ENCODE data around the gene CEP126. TPM values are rescaled to one million over a fixed set of nuclear protein-coding genes. Genes with fewer than 3 reads are reported as not detected.

The CEP126 gene, protein sequence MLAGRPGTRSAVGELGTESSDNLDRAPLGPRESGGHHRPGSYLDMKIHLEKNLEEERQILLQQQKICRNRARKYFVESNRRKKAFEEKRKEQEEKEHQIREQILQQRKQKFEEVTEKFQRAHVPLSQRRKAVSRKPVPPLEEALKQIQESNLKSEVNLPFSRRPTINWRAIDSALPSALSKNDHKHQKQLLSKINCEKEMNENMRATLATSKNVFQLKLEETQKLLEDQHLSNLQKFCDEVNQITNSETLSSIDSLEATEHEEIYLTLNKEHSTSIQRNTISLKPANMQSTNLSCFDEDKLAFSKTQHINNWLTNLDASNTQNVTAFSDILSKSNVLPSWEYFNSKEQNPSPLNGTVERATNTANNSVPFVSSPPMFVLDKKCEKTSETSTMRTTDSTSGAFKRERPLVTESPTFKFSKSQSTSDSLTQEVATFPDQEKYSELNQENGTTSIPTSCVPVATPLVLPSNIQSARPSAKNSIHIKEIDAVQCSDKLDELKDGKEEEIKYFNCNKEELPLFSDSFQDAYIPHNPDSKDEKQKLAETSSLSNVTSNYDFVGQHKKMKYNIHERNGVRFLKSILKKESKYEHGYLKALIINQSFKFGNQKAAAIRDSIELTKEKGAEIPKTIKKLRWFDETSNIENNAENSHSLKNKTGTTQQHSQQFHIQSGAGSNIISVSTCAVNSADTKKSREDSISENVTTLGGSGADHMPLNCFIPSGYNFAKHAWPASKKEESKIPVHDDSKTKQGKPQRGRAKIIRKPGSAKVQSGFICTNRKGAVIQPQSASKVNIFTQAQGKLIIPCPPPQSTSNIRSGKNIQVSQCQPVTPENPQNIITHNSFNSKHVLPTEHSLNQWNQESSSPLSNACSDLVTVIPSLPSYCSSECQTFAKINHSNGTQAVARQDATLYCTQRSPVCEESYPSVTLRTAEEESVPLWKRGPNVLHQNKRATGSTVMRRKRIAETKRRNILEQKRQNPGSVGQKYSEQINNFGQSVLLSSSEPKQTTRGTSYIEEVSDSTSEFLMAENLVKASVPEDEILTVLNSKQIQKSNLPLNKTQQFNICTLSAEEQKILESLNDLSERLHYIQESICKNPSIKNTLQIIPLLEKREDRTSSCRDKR
- total RNA-seq = 1 to 10 TPM; 1.1 to 1.8 TPM

DNA sequence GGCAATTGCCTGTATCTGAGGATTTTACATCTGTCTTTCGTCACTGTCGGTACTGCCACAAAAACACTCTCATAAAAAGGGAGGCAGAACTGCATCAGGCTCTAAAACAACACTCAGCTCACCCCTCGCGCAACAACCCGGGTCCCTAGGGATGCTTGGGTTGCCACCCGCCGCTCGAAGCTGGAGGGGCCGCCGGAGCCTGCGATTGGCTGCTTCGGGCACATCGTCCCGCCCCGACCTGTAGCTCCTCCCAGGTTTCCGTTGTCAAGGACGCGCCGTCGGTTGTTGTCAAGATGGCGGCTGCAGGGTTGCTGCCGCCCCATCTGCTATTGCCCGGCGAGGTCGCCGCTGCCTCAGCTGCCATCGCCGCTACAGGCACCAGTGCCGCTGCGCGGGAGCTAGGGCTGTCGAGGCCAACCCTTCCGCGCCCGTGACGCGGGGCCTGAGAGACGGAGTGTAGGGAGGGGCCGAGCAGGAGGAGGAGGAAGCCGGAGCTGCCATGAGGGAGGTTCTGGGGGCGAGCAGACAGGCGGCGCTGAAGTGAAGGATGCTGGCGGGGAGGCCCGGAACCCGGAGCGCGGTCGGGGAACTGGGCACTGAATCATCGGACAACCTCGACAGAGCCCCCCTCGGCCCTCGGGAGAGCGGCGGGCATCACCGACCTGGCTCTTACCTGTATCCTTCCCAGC, at the start of gene CEP126:
TSS of gene CEP126 (plus strand) at position 273 of the 689 bp plus-strand sequence. CDS start at position 548, 275 bp downstream.
- peaks cover 20% of the 10 kb centered on the region for H3K4me1 Mint-ChIP-seq (ENCODE audit: low read depth)
- ChIA-PET POLR2A (no interaction called here), CTCF (interaction anchor here (0.6 to 1.6 kb wide), 5 partner anchors 10 to 98 kb away, joined by 3 to 7 read pairs (median 4); no protein-coding TSS in a partner anchor)
- H3K36me3 Mint-ChIP-seq = no peaks in the 10 kb centered on the region
- DNase-seq = peak; percentile 96
- H3K27ac Mint-ChIP-seq = peak within 1 kb of the TSS; percentile 64
- H3K27me3 Mint-ChIP-seq = no peaks in the 10 kb centered on the region
- no peaks in the 10 kb centered on the region for H3K9me3 Mint-ChIP-seq
- peak within 1 kb of the TSS; percentile 91 for H3K4me3 Mint-ChIP-seq
- intact Hi-C loops (cut with micrococcal nuclease) = loop anchor here (2.0 to 10.0 kb wide), 5 partner anchors 92 to 1110 kb away; partner anchors contain the start of gene YAP1

DNA sequence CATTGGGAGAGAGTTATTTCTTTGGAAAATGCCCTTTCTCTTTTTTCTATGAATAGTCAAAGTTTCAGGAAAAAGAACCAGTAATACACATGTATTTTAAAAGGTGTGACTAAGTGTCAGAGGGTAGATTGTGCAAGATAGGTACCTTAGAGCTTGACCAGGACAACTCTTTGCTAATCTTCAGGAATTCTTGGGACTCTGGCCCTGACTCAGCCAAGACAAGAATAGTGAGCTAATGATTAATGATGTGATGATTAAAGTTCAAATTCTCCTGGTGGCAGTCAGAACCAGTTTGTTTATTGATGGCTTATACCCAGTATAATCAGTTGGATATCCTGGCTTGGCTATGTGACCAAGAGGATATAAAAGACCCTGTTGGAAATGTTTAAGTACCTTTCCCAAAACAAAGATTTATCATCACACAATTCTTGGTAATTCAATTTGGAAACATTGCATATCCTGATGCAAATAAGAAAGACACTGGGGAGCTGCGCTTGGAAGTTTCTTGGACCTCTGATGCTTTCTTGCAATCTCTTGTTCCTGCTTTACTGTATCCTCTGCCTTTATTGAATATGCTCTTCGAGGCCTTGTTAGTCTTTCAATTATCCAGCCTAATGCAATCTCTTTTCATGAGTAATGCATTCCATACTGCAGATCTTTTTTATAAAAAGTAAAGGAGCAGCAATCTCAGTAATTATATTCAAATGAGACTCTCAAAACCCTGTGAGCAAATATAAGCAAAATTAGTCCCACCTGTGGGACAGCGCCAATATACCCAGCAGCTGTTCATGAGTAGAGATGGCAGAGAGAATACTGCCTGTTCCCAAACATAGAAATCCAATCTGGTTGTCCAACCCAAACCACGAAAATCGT, 48.0 kb upstream of the CEP126 start:
- no peak overlapping the region for H3K4me3 Mint-ChIP-seq
- intact Hi-C loops (cut with micrococcal nuclease) = no loop called here
- H3K27ac Mint-ChIP-seq = no peak overlapping the region
- peaks cover 7% of the 10 kb centered on the region for H3K27me3 Mint-ChIP-seq
- ChIA-PET POLR2A (no interaction called here), CTCF (interaction anchor here (0.6 kb wide), 1 partner anchor 139 kb away, joined by 3 read pairs; no protein-coding TSS in a partner anchor)
- DNase-seq = no peak
- no peaks in the 10 kb centered on the region for H3K4me1 Mint-ChIP-seq (ENCODE audit: low read depth)
- H3K9me3 Mint-ChIP-seq = no peaks in the 10 kb centered on the region
- no peaks in the 10 kb centered on the region for H3K36me3 Mint-ChIP-seq

DNA sequence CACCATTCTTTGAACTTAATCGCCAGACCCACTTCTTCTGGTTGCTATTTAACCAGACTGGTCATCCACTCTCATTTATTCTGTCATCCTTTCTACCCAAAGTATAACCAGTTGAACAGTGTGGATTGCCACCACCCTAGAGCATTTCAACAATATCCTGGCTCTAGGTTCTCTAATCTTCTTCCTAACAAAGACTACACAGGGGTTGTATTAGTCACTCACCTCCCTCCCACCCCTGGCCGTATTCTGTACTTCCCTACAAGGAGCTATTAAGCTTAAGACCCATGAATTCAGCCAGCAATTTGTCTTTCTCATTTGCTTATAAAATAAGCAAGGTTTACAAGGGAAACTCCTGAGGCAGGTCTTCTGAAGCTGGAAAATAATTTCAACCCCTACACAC, 46.9 kb upstream of the CEP126 start:
- Mint-ChIP-seq H3K36me3 (no peaks in the 10 kb centered on the region), H3K27ac (no peak overlapping the region), H3K9me3 (no peaks in the 10 kb centered on the region), H3K4me3 (no peak overlapping the region), H3K27me3 (peaks cover 2% of the 10 kb centered on the region), H3K4me1 (ENCODE audit: low read depth) (no peaks in the 10 kb centered on the region)
- intact Hi-C loops (cut with micrococcal nuclease) = no loop called here
- ChIA-PET POLR2A (no interaction called here), CTCF (interaction anchor here (1.0 kb wide), 1 partner anchor 140 kb away, joined by 3 read pairs; no protein-coding TSS in a partner anchor)
- DNase-seq = no peak

DNA sequence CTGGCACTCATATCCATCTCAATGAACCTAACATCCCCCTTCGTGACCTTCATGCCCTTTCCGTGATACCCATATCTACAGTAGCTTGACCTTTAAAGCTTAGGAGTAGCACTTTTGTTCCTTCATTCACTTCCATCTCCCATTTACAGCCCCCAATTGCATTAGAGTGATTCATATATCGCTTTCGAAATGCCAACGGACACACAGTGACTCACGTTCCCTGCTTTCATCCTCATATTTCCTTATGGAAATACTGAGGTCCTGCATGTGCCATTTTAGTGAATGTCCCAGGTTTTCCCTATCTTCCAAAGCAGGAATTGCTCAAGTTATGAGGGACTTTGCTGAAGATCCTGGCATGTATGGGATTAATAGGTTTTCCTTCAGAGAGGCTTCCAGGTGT, 44.3 kb upstream of the CEP126 start:
- DNase-seq = no peak
- CTCF ChIA-PET = interaction anchor here (0.8 to 1.5 kb wide), 3 partner anchors 10 to 137 kb away, joined by 3 to 8 read pairs (median 5); no protein-coding TSS in a partner anchor
- no peaks in the 10 kb centered on the region for H3K9me3 Mint-ChIP-seq

DNA sequence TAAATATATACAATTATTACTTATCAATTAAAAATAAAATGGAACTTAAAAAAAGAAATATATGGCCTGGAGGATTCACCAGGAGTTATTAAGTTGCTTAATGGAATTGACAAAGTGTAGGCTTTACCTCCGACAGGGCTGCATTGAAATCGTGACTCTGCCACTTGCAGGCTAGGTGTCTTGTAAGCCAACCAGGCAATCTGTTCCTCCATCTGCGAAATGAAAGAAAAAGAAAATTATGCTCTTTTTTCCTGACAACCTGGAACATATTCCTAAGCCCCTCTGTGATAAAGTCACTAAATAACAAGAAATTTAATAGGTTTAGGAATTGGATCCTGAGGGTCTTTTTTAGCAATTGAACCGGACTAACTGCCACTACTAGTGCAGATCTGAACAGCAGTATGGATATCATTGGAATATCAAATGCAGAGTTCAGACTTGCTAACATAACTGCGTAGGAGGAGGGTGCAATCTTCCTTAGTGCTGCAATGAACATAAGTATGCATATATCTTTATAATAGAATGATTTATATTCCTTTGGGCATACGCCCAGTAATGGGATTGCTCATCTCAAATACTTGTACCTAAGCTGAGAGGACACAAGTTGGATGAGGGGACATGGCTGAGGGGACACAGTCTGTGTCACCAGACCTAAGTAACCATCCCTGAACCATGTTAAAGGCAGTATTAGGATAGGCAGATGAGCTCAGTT, 42.5 kb upstream of the CEP126 start:
- H3K27ac Mint-ChIP-seq = no peak overlapping the region
- H3K4me1 Mint-ChIP-seq (ENCODE audit: low read depth) = no peaks in the 10 kb centered on the region
- H3K4me3 Mint-ChIP-seq = no peak overlapping the region
- H3K36me3 Mint-ChIP-seq = no peaks in the 10 kb centered on the region
- peaks cover 4% of the 10 kb centered on the region for H3K27me3 Mint-ChIP-seq
- H3K9me3 Mint-ChIP-seq = no peaks in the 10 kb centered on the region
- CTCF ChIA-PET = no interaction called here
- no peak for DNase-seq
- POLR2A ChIA-PET = no interaction called here
- intact Hi-C loops (cut with micrococcal nuclease) = no loop called here

More for the DNA sequence above, 44.3 kb upstream of the CEP126 start:
- Mint-ChIP-seq H3K36me3 (no peaks in the 10 kb centered on the region), H3K4me1 (ENCODE audit: low read depth) (no peaks in the 10 kb centered on the region), H3K27ac (no peak overlapping the region), H3K27me3 (peaks cover 2% of the 10 kb centered on the region), H3K4me3 (no peak overlapping the region)
- intact Hi-C loops (cut with micrococcal nuclease) = no loop called here
- POLR2A ChIA-PET = no interaction called here

DNA sequence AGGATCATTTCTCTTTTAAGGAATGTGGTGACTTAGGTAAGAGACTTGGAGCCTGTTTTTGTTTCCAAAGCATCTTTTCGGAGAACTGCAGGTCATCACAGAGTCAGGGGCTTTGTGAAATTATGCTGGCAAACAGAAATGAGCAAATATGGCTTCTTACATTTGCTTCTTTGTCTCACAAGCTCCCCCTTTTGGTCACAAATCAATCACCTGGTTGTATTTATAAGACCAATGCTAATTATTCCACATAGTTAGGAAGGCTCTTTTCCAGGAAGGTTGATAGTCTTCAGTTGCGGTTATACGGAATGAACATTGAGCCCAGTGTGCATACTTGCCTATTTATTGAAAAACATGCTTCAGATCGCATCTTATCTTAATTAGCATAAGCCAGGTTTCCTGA, 34.6 kb upstream of the CEP126 start:
- intact Hi-C loops (cut with micrococcal nuclease) = no loop called here
- POLR2A ChIA-PET = no interaction called here
- no peak for DNase-seq
- no peaks in the 10 kb centered on the region for H3K9me3 Mint-ChIP-seq
- peaks cover 5% of the 10 kb centered on the region for H3K27me3 Mint-ChIP-seq
- no peaks in the 10 kb centered on the region for H3K4me1 Mint-ChIP-seq (ENCODE audit: low read depth)
- no peaks in the 10 kb centered on the region for H3K36me3 Mint-ChIP-seq
- H3K27ac Mint-ChIP-seq = no peak overlapping the region
- CTCF ChIA-PET = interaction anchor here (0.7 to 2.0 kb wide), 4 partner anchors 10 to 112 kb away, joined by 3 to 14 read pairs (median 3); no protein-coding TSS in a partner anchor
- H3K4me3 Mint-ChIP-seq = no peak overlapping the region

DNA sequence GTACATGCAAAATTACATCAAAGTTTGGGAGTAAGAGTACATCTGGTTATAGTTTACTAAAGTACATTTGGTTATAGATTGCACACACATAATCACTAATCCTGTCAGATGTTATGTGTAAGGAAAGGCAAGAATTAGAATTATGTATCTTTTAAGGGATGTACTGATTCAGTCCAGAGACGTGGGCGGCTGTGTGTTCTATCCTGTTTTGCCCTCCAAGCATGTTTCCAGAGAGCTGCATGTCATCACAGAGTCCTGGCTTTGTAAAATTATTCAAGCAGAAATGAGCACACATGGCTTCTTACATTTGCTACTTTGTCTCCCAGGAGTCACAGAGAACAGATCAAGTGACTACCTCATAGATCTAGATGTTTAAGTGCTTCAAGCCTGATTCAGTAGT, 33.2 kb upstream of the CEP126 start:
- H3K4me3 Mint-ChIP-seq = no peak overlapping the region
- DNase-seq = no peak
- ChIA-PET CTCF (interaction anchor here (1.0 kb wide), 1 partner anchor 21 kb away, joined by 3 read pairs; no protein-coding TSS in a partner anchor), POLR2A (no interaction called here)
- H3K9me3 Mint-ChIP-seq = no peaks in the 10 kb centered on the region
- no peaks in the 10 kb centered on the region for H3K4me1 Mint-ChIP-seq (ENCODE audit: low read depth)
- no peaks in the 10 kb centered on the region for H3K36me3 Mint-ChIP-seq
- peaks cover 7% of the 10 kb centered on the region for H3K27me3 Mint-ChIP-seq
- intact Hi-C loops (cut with micrococcal nuclease) = no loop called here
- H3K27ac Mint-ChIP-seq = no peak overlapping the region

DNA sequence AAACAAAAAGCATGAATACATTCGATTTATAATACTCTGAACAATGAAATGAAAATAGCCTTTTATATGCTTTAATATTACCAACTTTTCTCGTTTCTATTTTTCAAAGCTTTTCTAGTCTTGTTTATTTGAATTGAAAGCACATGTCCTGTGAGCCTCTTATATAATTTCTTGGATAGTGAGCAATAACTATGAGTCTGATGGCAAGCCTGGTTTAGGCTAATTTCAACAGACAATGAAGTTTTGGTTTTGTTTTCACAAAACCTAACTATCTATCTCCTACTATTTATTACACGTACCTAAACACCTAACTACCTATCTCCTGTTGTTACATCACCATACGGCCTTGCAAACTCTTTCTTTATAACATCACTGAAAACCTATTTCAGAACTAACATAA, 29.2 kb upstream of the CEP126 start:
- Mint-ChIP-seq H3K27ac (no peak overlapping the region), H3K27me3 (peaks cover 9% of the 10 kb centered on the region), H3K4me1 (ENCODE audit: low read depth) (no peaks in the 10 kb centered on the region), H3K4me3 (no peak overlapping the region), H3K36me3 (no peaks in the 10 kb centered on the region), H3K9me3 (no peaks in the 10 kb centered on the region)
- ChIA-PET CTCF (no interaction called here), POLR2A (no interaction called here)
- intact Hi-C loops (cut with micrococcal nuclease) = no loop called here
- DNase-seq = no peak

DNA sequence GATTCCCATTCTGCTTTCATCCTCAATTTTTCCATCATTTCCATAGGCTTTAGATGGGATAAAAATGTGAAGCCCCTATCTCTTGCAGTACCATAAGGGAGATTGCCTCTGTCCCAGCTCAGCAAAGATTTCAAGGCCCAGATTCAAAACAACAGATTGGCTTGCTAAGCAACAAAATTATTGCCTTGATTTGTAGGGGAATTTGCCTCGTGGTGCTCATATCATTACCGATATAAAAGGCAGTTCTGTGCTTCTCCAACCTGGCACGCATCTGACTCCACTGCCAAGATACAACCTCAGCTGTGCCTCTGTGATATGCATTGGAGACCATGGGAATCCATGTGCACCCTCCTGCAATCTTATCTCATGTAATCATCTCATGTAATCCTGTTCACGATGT, 25.0 kb upstream of the CEP126 start:
- H3K27me3 Mint-ChIP-seq = peaks cover 11% of the 10 kb centered on the region
- no peak overlapping the region for H3K27ac Mint-ChIP-seq
- ChIA-PET POLR2A (no interaction called here), CTCF (interaction anchor here (1.6 kb wide), 1 partner anchor 29 kb away, joined by 6 read pairs; no protein-coding TSS in a partner anchor)
- H3K9me3 Mint-ChIP-seq = no peaks in the 10 kb centered on the region
- no peak for DNase-seq
- intact Hi-C loops (cut with micrococcal nuclease) = no loop called here
- no peak overlapping the region for H3K4me3 Mint-ChIP-seq
- no peaks in the 10 kb centered on the region for H3K36me3 Mint-ChIP-seq
- H3K4me1 Mint-ChIP-seq (ENCODE audit: low read depth) = no peaks in the 10 kb centered on the region

DNA sequence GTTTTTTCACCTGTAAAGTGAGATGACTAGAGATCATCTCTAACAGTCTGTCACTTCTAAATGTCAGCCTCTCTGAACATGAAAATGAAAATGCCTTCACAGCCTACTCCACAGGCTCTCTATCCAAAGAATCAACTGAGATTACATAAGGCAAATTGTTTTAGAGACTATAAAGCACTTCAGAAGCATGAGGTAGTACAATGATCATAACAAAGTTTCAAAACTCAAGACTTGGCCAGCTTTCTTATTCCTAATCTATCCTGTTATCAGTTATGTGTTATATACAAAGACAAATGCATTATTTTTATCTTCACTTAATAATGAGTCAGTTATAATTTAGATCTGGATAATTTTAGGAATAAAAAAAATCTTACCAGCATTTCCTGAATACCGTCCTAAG, 20.3 kb upstream of the CEP126 start:
- DNase-seq = no peak
- intact Hi-C loops (cut with micrococcal nuclease) = no loop called here
- no peaks in the 10 kb centered on the region for H3K36me3 Mint-ChIP-seq
- H3K9me3 Mint-ChIP-seq = no peaks in the 10 kb centered on the region
- H3K4me1 Mint-ChIP-seq (ENCODE audit: low read depth) = no peaks in the 10 kb centered on the region
- POLR2A ChIA-PET = no interaction called here
- peaks cover 16% of the 10 kb centered on the region for H3K27me3 Mint-ChIP-seq
- no peak overlapping the region for H3K4me3 Mint-ChIP-seq
- CTCF ChIA-PET = interaction anchor here (1.1 kb wide), 1 partner anchor 34 kb away, joined by 4 read pairs; no protein-coding TSS in a partner anchor
- H3K27ac Mint-ChIP-seq = no peak overlapping the region
